OCI-LY1 (cell line): Measurements from ENCODE around the gene SLC19A1.

Source experiments
- H2AFZ ChIP-seq: fragments of 200-600 bp; sonication (generic), shearing (Covaris generic); 2 replicates; pipeline ENCODE4 v1.6.0; 2014; ENCODE audit warnings: antibody characterized with exemption, mild to moderate bottlenecking, low read length
- H3F3A ChIP-seq: fragments of 200-600 bp; sonication (generic), shearing (Covaris generic); 2 replicates; pipeline ENCODE4 v1.6.0; 2014; ENCODE audit warnings: mild to moderate bottlenecking, antibody characterized with exemption, low read length, moderate library complexity; ENCODE audit not compliant: insufficient read depth
- H3K27ac ChIP-seq: fragments of 200-600 bp; sonication (generic); 2 replicates; pipeline ENCODE4 v1.5.1; 2014; ENCODE audit warnings: low read length, mixed run types, mild to moderate bottlenecking, low read depth; ENCODE audit not compliant: poor library complexity, severe bottlenecking
- H3K27me3 ChIP-seq: fragments of 200-600 bp; sonication (generic); 2 replicates; pipeline ENCODE4 v1.6.0; 2014; ENCODE audit warnings: antibody characterized with exemption, mild to moderate bottlenecking, low read length, moderate library complexity; ENCODE audit not compliant: insufficient read depth
- H3K36me3 ChIP-seq: fragments of 200-600 bp; sonication (generic); 2 replicates; pipeline ENCODE4 v1.6.1; 2014; ENCODE audit warnings: mild to moderate bottlenecking, antibody characterized with exemption, low read length, moderate library complexity, mixed read lengths; ENCODE audit not compliant: insufficient read depth
- H3K4me1 ChIP-seq: fragments of 200-600 bp; sonication (generic); 2 replicates; pipeline ENCODE4 v1.5.1; 2014; ENCODE audit warnings: mild to moderate bottlenecking, low read length, moderate library complexity; ENCODE audit not compliant: insufficient read depth, severe bottlenecking
- H3K4me2 ChIP-seq: fragments of 200-600 bp; sonication (generic), shearing (Covaris generic); 2 replicates; pipeline ENCODE4 v1.6.1; 2014; ENCODE audit warnings: low read length
- H3K4me3 ChIP-seq: fragments of 200-600 bp; sonication (generic); 2 replicates; pipeline ENCODE4 v1.5.1; 2014; ENCODE audit warnings: low read length, low read depth, mild to moderate bottlenecking, mixed read lengths; ENCODE audit not compliant: poor library complexity, severe bottlenecking
- H3K79me2 ChIP-seq: fragments of 200-600 bp; shearing (Covaris generic); 2 replicates; pipeline ENCODE4 v1.6.1; 2016; ENCODE audit warnings: mixed run types, low read length, mixed read lengths; ENCODE audit not compliant: insufficient read depth
- H3K9ac ChIP-seq: fragments of 200-600 bp; sonication (generic), shearing (Covaris generic); 2 replicates; pipeline ENCODE4 v1.6.1; 2014; ENCODE audit warnings: mild to moderate bottlenecking, low read length, mixed read lengths
- H3K9me2 ChIP-seq: fragments of 200-600 bp; sonication (generic), shearing (Covaris generic); 2 replicates; pipeline ENCODE4 v1.6.1; 2014; ENCODE audit warnings: low read depth, mild to moderate bottlenecking, low read length, mixed read lengths
- H3K9me3 ChIP-seq: fragments of 200-600 bp; shearing (Covaris generic); 2 replicates; pipeline ENCODE4 v1.6.1; 2014; ENCODE audit warnings: low read length, mixed read lengths
- H4K20me1 ChIP-seq: fragments of 200-600 bp; sonication (generic), shearing (Covaris generic); 2 replicates; pipeline ENCODE4 v1.6.0; 2016; ENCODE audit warnings: mild to moderate bottlenecking, low read length; ENCODE audit not compliant: insufficient read depth
- EZH2 ChIP-seq: fragments of 200-600 bp; sonication (generic), shearing (Covaris generic); IDR thresholded peaks from 2 replicates; pipeline ENCODE4 v1.8.0; 2017; ENCODE audit warnings: borderline replicate concordance, mixed run types, mild to moderate bottlenecking, antibody characterized with exemption, low read length, moderate library complexity, mixed read lengths
- TF ChIP-seq, protein P1 (sequence below): fragments of 200-600 bp; sonication (generic), shearing (Covaris generic); IDR thresholded peaks from 2 replicates; pipeline ENCODE4 v1.5.1; 2017; ENCODE audit warnings: mild to moderate bottlenecking, antibody characterized with exemption, low read length, moderate library complexity, mixed read lengths

SLC19A1 gene

DNA sequence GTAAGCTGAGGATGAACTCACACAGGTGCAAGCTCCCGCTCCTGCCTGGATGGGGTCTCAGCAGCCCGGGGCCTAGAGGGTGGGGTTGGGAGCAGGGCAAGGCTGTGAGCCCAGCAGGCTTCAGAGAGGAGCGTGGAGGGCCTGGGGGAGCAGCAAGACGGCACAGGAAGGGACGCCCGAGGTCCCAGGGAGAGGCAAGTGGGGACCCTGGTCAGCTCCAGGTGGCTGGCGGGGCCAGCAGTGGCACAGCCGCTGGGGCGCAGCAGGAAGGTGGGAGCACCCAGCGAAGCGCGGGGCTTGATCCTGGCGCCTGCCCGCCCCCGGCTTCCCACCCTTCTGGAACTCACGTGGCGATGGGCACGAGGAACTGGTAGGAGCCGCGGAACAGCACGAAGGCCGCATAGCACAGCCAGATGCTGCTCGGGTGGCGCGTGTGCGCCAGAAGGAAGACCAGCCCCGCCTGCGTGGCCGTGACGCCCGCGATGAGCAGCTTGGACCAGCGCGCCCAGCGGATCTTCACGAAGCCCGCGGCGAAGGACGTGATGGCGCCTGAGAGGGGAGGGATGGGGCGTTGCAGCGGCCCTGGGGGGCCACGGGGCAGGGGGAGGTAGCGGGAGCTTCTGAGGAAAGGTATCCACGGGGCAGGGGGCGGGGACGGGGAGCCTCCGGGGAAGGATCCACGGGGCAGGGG lies 11.7 kb downstream of the SLC19A1 start:
- no peak overlapping the region for H3K4me2 ChIP-seq
- no peak for TF ChIP-seq EZH2
- TF ChIP-seq, protein P1, sequence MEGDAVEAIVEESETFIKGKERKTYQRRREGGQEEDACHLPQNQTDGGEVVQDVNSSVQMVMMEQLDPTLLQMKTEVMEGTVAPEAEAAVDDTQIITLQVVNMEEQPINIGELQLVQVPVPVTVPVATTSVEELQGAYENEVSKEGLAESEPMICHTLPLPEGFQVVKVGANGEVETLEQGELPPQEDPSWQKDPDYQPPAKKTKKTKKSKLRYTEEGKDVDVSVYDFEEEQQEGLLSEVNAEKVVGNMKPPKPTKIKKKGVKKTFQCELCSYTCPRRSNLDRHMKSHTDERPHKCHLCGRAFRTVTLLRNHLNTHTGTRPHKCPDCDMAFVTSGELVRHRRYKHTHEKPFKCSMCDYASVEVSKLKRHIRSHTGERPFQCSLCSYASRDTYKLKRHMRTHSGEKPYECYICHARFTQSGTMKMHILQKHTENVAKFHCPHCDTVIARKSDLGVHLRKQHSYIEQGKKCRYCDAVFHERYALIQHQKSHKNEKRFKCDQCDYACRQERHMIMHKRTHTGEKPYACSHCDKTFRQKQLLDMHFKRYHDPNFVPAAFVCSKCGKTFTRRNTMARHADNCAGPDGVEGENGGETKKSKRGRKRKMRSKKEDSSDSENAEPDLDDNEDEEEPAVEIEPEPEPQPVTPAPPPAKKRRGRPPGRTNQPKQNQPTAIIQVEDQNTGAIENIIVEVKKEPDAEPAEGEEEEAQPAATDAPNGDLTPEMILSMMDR: no peak
- H3K4me3 ChIP-seq: no peak overlapping the region
- H3F3A ChIP-seq: no peaks in the 10 kb centered on the region
- no peaks in the 10 kb centered on the region for H4K20me1 ChIP-seq
- H3K9me2 ChIP-seq: no peaks in the 10 kb centered on the region
- H3K27ac ChIP-seq: no peak overlapping the region
- H3K36me3 ChIP-seq: peaks cover 18% of the 10 kb centered on the region
- H3K9ac ChIP-seq: no peak overlapping the region
- no peaks in the 10 kb centered on the region for H3K79me2 ChIP-seq
- H3K4me1 ChIP-seq: no peaks in the 10 kb centered on the region
- H3K27me3 ChIP-seq: no peaks in the 10 kb centered on the region
- no peaks in the 10 kb centered on the region for H3K9me3 ChIP-seq
- no peak overlapping the region for H2AFZ ChIP-seq

DNA sequence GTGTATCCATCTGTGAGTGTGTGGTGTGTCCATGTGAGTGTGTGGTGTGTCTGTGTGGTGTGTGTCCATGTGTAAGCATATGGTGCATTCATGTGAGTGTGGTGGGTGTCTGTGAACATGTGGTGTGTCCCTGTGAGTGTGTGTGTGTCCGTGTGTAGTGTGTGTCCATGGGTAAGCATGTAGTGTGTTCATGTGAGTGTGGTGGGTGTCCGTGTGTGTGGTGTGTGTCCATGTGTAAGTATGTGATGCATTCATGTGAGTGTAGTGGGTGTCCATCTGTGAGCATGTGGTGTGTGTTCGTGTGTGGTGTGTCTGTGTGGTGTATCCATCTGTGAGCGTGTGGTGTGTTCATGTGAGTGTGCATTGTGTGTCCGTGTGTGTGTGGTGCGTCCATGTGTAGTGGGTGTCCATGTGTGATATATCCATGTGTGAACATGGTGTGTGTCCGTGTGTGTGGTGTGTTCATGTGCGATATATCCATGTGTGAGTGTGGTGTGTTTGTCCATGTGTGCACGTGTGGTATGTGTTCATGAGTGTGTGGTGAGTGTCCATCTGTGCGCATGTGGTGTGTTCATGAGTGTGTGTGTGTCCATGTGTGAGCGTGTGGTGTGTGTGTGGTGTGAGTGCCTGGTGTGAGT lies 12.3 kb downstream of the SLC19A1 start:
- Histone ChIP-seq H3F3A (no peaks in the 10 kb centered on the region), H3K36me3 (peaks cover 25% of the 10 kb centered on the region), H3K4me3 (no peak overlapping the region), H3K4me2 (no peak overlapping the region), H3K9me3 (no peaks in the 10 kb centered on the region), H2AFZ (no peak overlapping the region), H3K4me1 (no peaks in the 10 kb centered on the region), H3K27ac (no peak overlapping the region), H4K20me1 (no peaks in the 10 kb centered on the region), H3K27me3 (no peaks in the 10 kb centered on the region), H3K9ac (no peak overlapping the region), H3K79me2 (no peaks in the 10 kb centered on the region), H3K9me2 (no peaks in the 10 kb centered on the region)
- TF ChIP-seq, protein P1: no peak
- no peak for TF ChIP-seq EZH2

DNA sequence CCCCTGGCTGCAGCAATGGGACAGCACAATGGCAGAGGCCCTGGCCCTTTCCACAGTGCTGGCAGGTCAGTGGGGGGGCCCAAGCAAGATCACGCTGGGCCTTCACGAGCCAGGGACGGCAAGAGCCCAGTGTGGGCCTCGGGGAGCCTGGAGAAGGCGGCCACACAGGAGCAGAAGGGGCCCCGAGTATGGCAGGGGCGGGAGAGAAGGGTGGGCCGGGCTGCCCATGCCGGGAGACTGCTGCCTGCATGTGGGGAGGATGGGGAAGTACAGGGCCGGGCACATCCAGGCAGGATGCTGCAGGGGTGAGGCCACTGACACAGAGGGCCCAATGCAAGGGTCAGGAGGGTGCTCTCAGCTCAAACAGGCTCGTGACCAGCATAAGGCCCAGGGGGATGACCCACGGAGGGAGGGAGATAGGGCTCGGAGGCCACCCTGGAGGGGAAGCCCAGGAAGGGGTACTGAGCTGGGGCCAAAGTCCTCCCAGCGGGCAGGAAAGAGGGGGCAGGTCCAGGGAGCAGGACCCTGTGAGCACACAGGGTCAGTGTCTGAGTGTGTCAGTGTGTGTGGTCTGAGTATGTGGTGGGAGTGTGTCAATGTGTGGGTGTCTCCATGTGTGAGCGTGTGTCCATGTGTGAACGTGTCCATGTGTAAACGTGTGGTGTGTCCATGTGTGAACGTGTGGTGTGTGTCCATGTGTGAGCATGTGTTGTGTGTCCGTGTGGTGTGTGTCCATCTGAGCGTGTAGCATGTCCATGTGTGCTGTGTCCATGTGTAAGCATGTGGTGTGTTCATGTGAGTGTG lies 13.1 kb downstream of the SLC19A1 start:
- H2AFZ ChIP-seq: no peak overlapping the region
- H3K4me3 ChIP-seq: no peak overlapping the region
- peaks cover 26% of the 10 kb centered on the region for H3K36me3 ChIP-seq

More for the DNA sequence above, 13.1 kb downstream of the SLC19A1 start:
- Histone ChIP-seq H3F3A (no peaks in the 10 kb centered on the region), H4K20me1 (no peaks in the 10 kb centered on the region), H3K9me3 (no peaks in the 10 kb centered on the region), H3K4me2 (no peak overlapping the region), H3K9me2 (no peaks in the 10 kb centered on the region), H3K27ac (no peak overlapping the region), H3K4me1 (no peaks in the 10 kb centered on the region), H3K27me3 (no peaks in the 10 kb centered on the region), H3K79me2 (no peaks in the 10 kb centered on the region), H3K9ac (no peak overlapping the region)
- TF ChIP-seq, protein P1: no peak
- TF ChIP-seq EZH2: no peak
